K562 (cell line): ENCODE measurements around the gene ZNF280D. TPM values are rescaled to one million over a fixed set of nuclear protein-coding genes. Genes with fewer than 3 reads are reported as not detected.

Experiments
- ATAC-seq: fragments of 200-7000 bp; cut with Tn5 transposase; 3 replicates; pipeline ENCODE4 v1.9.1; 2020; ENCODE audit warnings: moderate library complexity
- BruUV-seq: library from RNA; stranded (reverse); fragments of 400-500 nt; replicated peaks from 2 replicates; lab custom pipeline; 2021; lab: Mats Ljungman, UMichigan
- CTCF ChIA-PET: fragments of 300-600 bp; formaldehyde crosslinking; extraction: SDS; loops from one replicate; lab custom pipeline; 2021; ENCODE audit warnings: low intra/inter-chr PET ratio; lab: Yijun Ruan, JAX
- POLR2A ChIA-PET: fragments of 300-600, 350-650 bp; sonication (Branson Sonifier 250); formaldehyde crosslinking; extraction: SDS; loops from one replicate; lab custom pipeline; 2021; ENCODE audit warnings: antibody characterized with exemption, inconsistent platforms; lab: Yijun Ruan, JAX
- DNase-seq, 4 experiments: peaks; one replicate each; pipeline versions ENCODE4 v3.0.0 to v3.0.0-alpha.2; 2011 to 2018; ENCODE audit warnings: low spot score in 3 of 4, mixed read lengths in 3 of 4; ENCODE audit errors: extremely low read depth in 1 of 4
- FAIRE-seq: peaks from 2 replicates; lab custom pipeline; 2011; peaks lifted over from hg19 to GRCh38; lab: Jason Lieb, UNC
- H2AFZ ChIP-seq: 2 replicates; pipeline ENCODE4 v1.6.0; 2011; ENCODE audit warnings: low read depth, low read length, control low read depth, inconsistent platforms
- H3K27ac ChIP-seq: fragments of 200-600 bp; 3 replicates; pipeline ENCODE4 v1.8.0; 2011; ENCODE audit warnings: low read depth, mild to moderate bottlenecking, control low read depth, inconsistent platforms, low read length, moderate library complexity, mixed read lengths; ENCODE audit errors: extremely low read depth
- H3K27me3 ChIP-seq, 2 experiments: fragments of 300-600 bp in 1 of 2; 2 replicates in 1 of 2; 3 replicates in 1 of 2; pipeline versions ENCODE4 v1.6.0 to v1.8.0; 2011; ENCODE audit warnings: inconsistent platforms in 2 of 2, low read length in 2 of 2, mild to moderate bottlenecking in 1 of 2, mixed read lengths in 1 of 2, moderate library complexity in 1 of 2; ENCODE audit not compliant: control insufficient read depth in 2 of 2, insufficient read depth in 2 of 2
- H3K36me3 ChIP-seq: fragments of 300-600 bp; 3 replicates; pipeline ENCODE4 v1.8.0; 2011; ENCODE audit warnings: mild to moderate bottlenecking, low read length, inconsistent platforms; ENCODE audit not compliant: control insufficient read depth, insufficient read depth
- H3K4me1 ChIP-seq, 2 experiments: fragments of 200-600 bp in 1 of 2; replicated peaks in 1 of 2; 2 replicates in 1 of 2; 3 replicates in 1 of 2; pipeline versions ENCODE4 v1.5.1 to v1.8.0; 2011; ENCODE audit warnings: inconsistent platforms in 2 of 2, low read length in 2 of 2, mild to moderate bottlenecking in 1 of 2, mixed read lengths in 1 of 2, moderate library complexity in 1 of 2; ENCODE audit not compliant: control insufficient read depth in 2 of 2, insufficient read depth in 2 of 2
- H3K4me2 ChIP-seq: 2 replicates; pipeline ENCODE4 v1.6.1; 2011; ENCODE audit warnings: low read length, control low read depth, inconsistent platforms, mixed read lengths; ENCODE audit not compliant: insufficient read depth
- H3K4me3 ChIP-seq: fragments of 200-600 bp; sonication (generic), shearing (Covaris generic); 2 replicates; pipeline ENCODE4 v1.5.1; 2016; ENCODE audit warnings: control low read depth, inconsistent platforms
- H3K79me2 ChIP-seq: fragments of 200-600 bp; 3 replicates; pipeline ENCODE4 v1.8.0; 2011; ENCODE audit warnings: low read length, inconsistent platforms; ENCODE audit not compliant: control insufficient read depth, insufficient read depth
- H3K9ac ChIP-seq, 2 experiments: 2 replicates each; pipeline versions ENCODE4 v1.6.0 to v1.6.1; 2011; ENCODE audit warnings: low read depth in 2 of 2, low read length in 2 of 2, control low read depth in 1 of 2, inconsistent platforms in 1 of 2, mild to moderate bottlenecking in 1 of 2, mixed read lengths in 1 of 2; ENCODE audit not compliant: insufficient read depth in 1 of 2
- H3K9me1 ChIP-seq: one replicate; pipeline ENCODE4 v1.6.0; 2011; ENCODE audit warnings: inconsistent platforms, mild to moderate bottlenecking, low read length, moderate library complexity; ENCODE audit not compliant: control insufficient read depth, insufficient read depth
- H3K9me3 ChIP-seq: replicated peaks from 2 replicates; pipeline ENCODE4 v1.5.1; 2011; ENCODE audit warnings: low read depth, low read length, inconsistent platforms; ENCODE audit not compliant: control insufficient read depth, insufficient read depth
- H4K20me1 ChIP-seq: replicated peaks from 2 replicates; pipeline ENCODE4 v1.6.1; 2011; ENCODE audit warnings: low read length, inconsistent platforms, mixed read lengths; ENCODE audit not compliant: control insufficient read depth, insufficient read depth
- ASH1L ChIP-seq: fragments of 450-650 bp; IDR thresholded peaks from 2 replicates; pipeline ENCODE4 v1.6.1; 2018; ENCODE audit warnings: borderline replicate concordance, mild to moderate bottlenecking, low read depth; ENCODE audit not compliant: partially characterized antibody
- CREB3 ChIP-seq: fragments of 450-650 bp; conservative IDR thresholded peaks from 2 replicates; pipeline ENCODE4 v1.6.1; 2016; ENCODE audit warnings: missing genetic modification characterization, low read depth, mild to moderate bottlenecking, missing compliant biosample characterization, moderate library complexity
- HES1 ChIP-seq: fragments of 450-650 bp; IDR thresholded peaks from 2 replicates; pipeline ENCODE4 v1.6.1; 2016; ENCODE audit warnings: low read depth, mild to moderate bottlenecking, moderate library complexity
- LEF1 ChIP-seq: fragments of 450-650 bp; IDR thresholded peaks from 2 replicates; pipeline ENCODE4 v1.6.1; 2016; ENCODE audit warnings: mild to moderate bottlenecking
- MGA ChIP-seq: fragments of 450-650 bp; IDR thresholded peaks from 2 replicates; pipeline ENCODE4 v1.6.1; 2016; ENCODE audit warnings: mild to moderate bottlenecking, moderate library complexity
- WHSC1 ChIP-seq: IDR thresholded peaks from one replicate; pipeline ENCODE4 v1.6.1; 2012; ENCODE audit warnings: low read length, control low read depth, inconsistent platforms
- ZNF785 ChIP-seq: fragments of 250-450 bp; sonication (Bioruptor Pico); IDR thresholded peaks from 2 replicates; pipeline ENCODE4 v1.4.0; 2020; ENCODE audit warnings: mild to moderate bottlenecking
- WGBS: fragments of 100-300 bp; shearing (Covaris generic); methylation state at CpG from one replicate; pipeline ENCODE4 v1.1.6; 2016; ENCODE audit warnings: low coverage, mixed read lengths; ENCODE audit not compliant: insufficient coverage; ENCODE audit errors: missing lambda C conversion rate; 5-methylcytosine and 5-hydroxymethylcytosine counted together
- in situ Hi-C: fragments of 300-500 bp; cut with MboI; formaldehyde crosslinking; loops from 4 replicates; pipeline ENCODE4 v1.15.0; 2018; ENCODE audit warnings: inconsistent platforms, mixed read lengths
- intact Hi-C: fragments of 100-400 bp; cut with micrococcal nuclease; formaldehyde crosslinking; loops from 2 replicates; pipeline ENCODE4 v1.14.2; 2022
- polyA plus RNA-seq, 8 experiments: library from polyadenylated mRNA; depleted of rRNA in 4 of 8; stranded (reverse) in 5 of 8; unstranded in 3 of 8; fragments of >200 nt; fragmentation: Nextera tagmentation in 2 of 8; fragmentation: Illumina TruSeq in 1 of 8; extraction: Ambion mirVana in 2 of 8; extraction: Trizol in 1 of 8; gene quantifications; 2 replicates each; pipeline versions ENCODE4 v1.2.1 to v1.2.3, GENCODE V29; 2011 to 2014; ENCODE audit warnings: inconsistent platforms in 1 of 8, missing spikeins in 1 of 8
- total RNA-seq, 7 experiments: library from RNA; depleted of rRNA in 6 of 7; stranded (reverse); fragments of >200 nt in 6 of 7; fragmentation: Illumina TruSeq in 2 of 7; extraction: Trizol in 2 of 7; gene quantifications; 2 replicates each; pipeline versions ENCODE4 v1.2.1 to v1.2.3, GENCODE V29; 2011 to 2021; ENCODE audit warnings: low replicate concordance in 1 of 7

ZNF280D gene
- total and polyA plus RNA-seq, 9 of the 15 experiments (the other 6 are each of a cell fraction or from before 2014, with no cell fraction given): 8.3 to 21.8 (median 18.4) TPM

- in situ Hi-C loops (no loop called here), intact Hi-C loops (loop anchor here (10.0 kb wide), 1 partner anchor 132 kb away; no protein-coding TSS in a partner anchor)
- peaks cover 16 to 30% of the 10 kb centered on the region in 2 experiments for H3K4me1 ChIP-seq
- H3K27me3 ChIP-seq: no peaks in the 10 kb centered on the region
- H3K27ac ChIP-seq: peak overlapping the region; percentile 90
- H3K4me2 ChIP-seq: peak overlapping the region; percentile 90
- H3K9me3 ChIP-seq: no peaks in the 10 kb centered on the region
- H3K9ac ChIP-seq: peak overlapping the region; percentile 86 to 96
- CTCF ChIA-PET: no interaction called here
- H3K36me3 ChIP-seq: 0 out of 3 replicates have a peak, but pooled peaks cover 4% of the 10 kb centered on the region
- DNase-seq (peak in 2 of 4 experiments; percentile 17 to 29), FAIRE-seq (peak; percentile 63), ATAC-seq (peak; percentile 17)
- peak overlapping the region; percentile 92 for H2AFZ ChIP-seq
- peaks cover 48% of the 10 kb centered on the region for H3K79me2 ChIP-seq
- under 1% methylated on average over 12 of the region's 12 CpGs for WGBS
- no peaks in the 10 kb centered on the region for H4K20me1 ChIP-seq
- POLR2A ChIA-PET: interaction anchor here (0.7 to 2.8 kb wide), 3 partner anchors 9 to 36 kb away, joined by 3 to 23 read pairs (median 6); no protein-coding TSS in a partner anchor
- peak overlapping the region; percentile 46 for H3K4me3 ChIP-seq
- no peaks in the 10 kb centered on the region for H3K9me1 ChIP-seq
- BruUV-seq: TSS peak; percentile 53
- peak; percentile 89 for TF ChIP-seq WHSC1
- peak; percentile 4; the same call in 1 of the 2 replicates for TF ChIP-seq MGA
- no peak for TF ChIP-seq HES1
- no peak for TF ChIP-seq ASH1L
- TF ChIP-seq CREB3 (tag): no peak
- no peak for TF ChIP-seq ZNF785 (CRISPR knock-in tag)
- 0 out of 2 replicates have a peak, but pooled peaks have one; percentile 22 for TF ChIP-seq LEF1
Measured at GRCh38 chr15:56732135-56732885, 999 bp downstream of the ZNF280D start.
